ENCODE measurements around the gene MEOX1. TPM values are rescaled to one million over a fixed set of nuclear protein-coding genes. Genes with fewer than 3 reads are reported as not detected.

Gene MEOX1
- total RNA-seq, 1 experiment from 2014 or later: not detected

DNA sequence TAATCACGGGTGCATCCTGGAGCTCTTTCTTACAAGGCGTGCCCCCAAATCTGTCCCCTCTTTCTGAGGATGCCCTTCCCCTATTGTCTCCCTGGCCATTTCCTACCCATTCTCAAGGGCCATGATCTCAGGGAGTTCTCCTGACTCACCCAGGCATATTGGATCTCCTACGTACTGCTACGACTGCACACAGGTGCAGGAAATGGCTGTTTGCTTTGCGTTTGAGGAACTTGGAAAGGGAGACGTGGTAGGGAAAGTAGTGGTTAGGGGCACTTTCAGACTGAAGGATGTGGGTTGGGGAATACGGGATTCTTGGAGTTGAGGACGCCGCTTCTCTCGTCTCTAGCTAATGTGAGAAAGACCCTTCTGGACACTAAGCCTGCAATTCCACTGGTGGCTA lies 18.7 kb upstream of the MEOX1 start:
- TF ChIP-seq SP1 (CRISPR knock-in tag; conservative IDR thresholded peaks at IDR 0.05): no peak
- TF ChIP-seq, protein P1, sequence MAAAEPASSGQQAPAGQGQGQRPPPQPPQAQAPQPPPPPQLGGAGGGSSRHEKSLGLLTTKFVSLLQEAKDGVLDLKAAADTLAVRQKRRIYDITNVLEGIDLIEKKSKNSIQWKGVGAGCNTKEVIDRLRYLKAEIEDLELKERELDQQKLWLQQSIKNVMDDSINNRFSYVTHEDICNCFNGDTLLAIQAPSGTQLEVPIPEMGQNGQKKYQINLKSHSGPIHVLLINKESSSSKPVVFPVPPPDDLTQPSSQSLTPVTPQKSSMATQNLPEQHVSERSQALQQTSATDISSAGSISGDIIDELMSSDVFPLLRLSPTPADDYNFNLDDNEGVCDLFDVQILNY (CRISPR knock-in tag; IDR thresholded peaks at IDR 0.05): no peak
- no peak for TF ChIP-seq ZNF263 (CRISPR knock-in tag; IDR thresholded peaks at IDR 0.05; ENCODE audit: low read depth)
- TF ChIP-seq, protein P2, sequence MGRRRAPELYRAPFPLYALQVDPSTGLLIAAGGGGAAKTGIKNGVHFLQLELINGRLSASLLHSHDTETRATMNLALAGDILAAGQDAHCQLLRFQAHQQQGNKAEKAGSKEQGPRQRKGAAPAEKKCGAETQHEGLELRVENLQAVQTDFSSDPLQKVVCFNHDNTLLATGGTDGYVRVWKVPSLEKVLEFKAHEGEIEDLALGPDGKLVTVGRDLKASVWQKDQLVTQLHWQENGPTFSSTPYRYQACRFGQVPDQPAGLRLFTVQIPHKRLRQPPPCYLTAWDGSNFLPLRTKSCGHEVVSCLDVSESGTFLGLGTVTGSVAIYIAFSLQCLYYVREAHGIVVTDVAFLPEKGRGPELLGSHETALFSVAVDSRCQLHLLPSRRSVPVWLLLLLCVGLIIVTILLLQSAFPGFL (CRISPR knock-in tag; IDR thresholded peaks at IDR 0.05; ENCODE audit: borderline replicate concordance): no peak
- TF ChIP-seq, protein P3, sequence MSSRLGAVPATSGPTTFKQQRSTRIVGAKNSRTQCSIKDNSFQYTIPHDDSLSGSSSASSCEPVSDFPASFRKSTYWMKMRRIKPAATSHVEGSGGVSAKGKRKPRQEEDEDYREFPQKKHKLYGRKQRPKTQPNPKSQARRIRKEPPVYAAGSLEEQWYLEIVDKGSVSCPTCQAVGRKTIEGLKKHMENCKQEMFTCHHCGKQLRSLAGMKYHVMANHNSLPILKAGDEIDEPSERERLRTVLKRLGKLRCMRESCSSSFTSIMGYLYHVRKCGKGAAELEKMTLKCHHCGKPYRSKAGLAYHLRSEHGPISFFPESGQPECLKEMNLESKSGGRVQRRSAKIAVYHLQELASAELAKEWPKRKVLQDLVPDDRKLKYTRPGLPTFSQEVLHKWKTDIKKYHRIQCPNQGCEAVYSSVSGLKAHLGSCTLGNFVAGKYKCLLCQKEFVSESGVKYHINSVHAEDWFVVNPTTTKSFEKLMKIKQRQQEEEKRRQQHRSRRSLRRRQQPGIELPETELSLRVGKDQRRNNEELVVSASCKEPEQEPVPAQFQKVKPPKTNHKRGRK (CRISPR knock-in tag; IDR thresholded peaks at IDR 0.05; ENCODE audit: borderline replicate concordance): no peak
- no peak for TF ChIP-seq FOXK1 (CRISPR knock-in tag; IDR thresholded peaks at IDR 0.05)
- no peak for TF ChIP-seq ZNF232 (CRISPR knock-in tag; IDR thresholded peaks at IDR 0.05)
- DNase-seq (ENCODE audit: low spot score) (no peak), ATAC-seq (no peak)
- H3K27ac Mint-ChIP-seq: no peak overlapping the region
- H3K27me3 Mint-ChIP-seq (ENCODE audit: low read depth): no peaks in the 10 kb centered on the region
- H3K36me3 Mint-ChIP-seq: no peaks in the 10 kb centered on the region
- H3K4me3 Mint-ChIP-seq: no peak overlapping the region
- POLR2A ChIA-PET: no interaction called here
- CTCF ChIA-PET: interaction anchor here (0.6 to 1.7 kb wide), 5 partner anchors 13 to 167 kb away, joined by 3 to 13 read pairs (median 5); no protein-coding TSS in a partner anchor
- H3K9me3 Mint-ChIP-seq: no peaks in the 10 kb centered on the region
- H3K4me1 Mint-ChIP-seq: peaks cover 45% of the 10 kb centered on the region

DNA sequence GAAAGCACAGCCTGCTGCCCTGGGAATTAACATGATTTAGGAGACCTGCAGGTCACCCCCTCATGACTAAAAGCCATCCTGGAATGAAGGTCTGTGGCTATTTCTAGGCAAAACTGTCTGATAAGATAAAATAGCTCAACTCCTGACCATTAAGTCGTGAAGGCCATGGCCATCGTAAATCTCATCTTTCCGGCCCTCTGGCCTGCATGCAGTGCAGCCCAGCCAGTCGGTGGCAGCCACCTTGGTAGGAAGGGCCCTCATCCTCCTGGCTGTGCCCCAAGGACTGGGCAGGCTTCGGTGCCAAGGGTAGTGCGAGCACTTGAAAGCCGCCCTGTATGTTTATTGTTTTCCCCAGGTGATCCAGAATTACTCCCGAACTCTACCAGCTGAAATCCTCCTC lies 18.2 kb upstream of the MEOX1 start:
- DNase-seq (ENCODE audit: low spot score): no peak
- Mint-ChIP-seq H3K36me3 (no peaks in the 10 kb centered on the region), H3K4me3 (no peak overlapping the region), H3K9me3 (no peaks in the 10 kb centered on the region), H3K27me3 (ENCODE audit: low read depth) (no peaks in the 10 kb centered on the region), H3K27ac (no peak overlapping the region), H3K4me1 (peaks cover 50% of the 10 kb centered on the region)
- ChIA-PET CTCF (interaction anchor here (0.6 to 1.7 kb wide), 6 partner anchors 14 to 196 kb away, joined by 3 to 13 read pairs (median 4); partner anchors contain the start of gene DHX8), POLR2A (interaction anchor here (0.6 kb wide), 2 partner anchors 31 to 81 kb away, joined by 3 read pairs; no protein-coding TSS in a partner anchor)
- no peak for ATAC-seq
- TF ChIP-seq TP53 (CRISPR knock-in tag; IDR thresholded peaks at IDR 0.05): no peak
- TF ChIP-seq ZNF263 (CRISPR knock-in tag; IDR thresholded peaks at IDR 0.05; ENCODE audit: low read depth): no peak
- TF ChIP-seq MYBL2 (CRISPR knock-in tag; IDR thresholded peaks at IDR 0.05): no peak
- TF ChIP-seq, protein P4, sequence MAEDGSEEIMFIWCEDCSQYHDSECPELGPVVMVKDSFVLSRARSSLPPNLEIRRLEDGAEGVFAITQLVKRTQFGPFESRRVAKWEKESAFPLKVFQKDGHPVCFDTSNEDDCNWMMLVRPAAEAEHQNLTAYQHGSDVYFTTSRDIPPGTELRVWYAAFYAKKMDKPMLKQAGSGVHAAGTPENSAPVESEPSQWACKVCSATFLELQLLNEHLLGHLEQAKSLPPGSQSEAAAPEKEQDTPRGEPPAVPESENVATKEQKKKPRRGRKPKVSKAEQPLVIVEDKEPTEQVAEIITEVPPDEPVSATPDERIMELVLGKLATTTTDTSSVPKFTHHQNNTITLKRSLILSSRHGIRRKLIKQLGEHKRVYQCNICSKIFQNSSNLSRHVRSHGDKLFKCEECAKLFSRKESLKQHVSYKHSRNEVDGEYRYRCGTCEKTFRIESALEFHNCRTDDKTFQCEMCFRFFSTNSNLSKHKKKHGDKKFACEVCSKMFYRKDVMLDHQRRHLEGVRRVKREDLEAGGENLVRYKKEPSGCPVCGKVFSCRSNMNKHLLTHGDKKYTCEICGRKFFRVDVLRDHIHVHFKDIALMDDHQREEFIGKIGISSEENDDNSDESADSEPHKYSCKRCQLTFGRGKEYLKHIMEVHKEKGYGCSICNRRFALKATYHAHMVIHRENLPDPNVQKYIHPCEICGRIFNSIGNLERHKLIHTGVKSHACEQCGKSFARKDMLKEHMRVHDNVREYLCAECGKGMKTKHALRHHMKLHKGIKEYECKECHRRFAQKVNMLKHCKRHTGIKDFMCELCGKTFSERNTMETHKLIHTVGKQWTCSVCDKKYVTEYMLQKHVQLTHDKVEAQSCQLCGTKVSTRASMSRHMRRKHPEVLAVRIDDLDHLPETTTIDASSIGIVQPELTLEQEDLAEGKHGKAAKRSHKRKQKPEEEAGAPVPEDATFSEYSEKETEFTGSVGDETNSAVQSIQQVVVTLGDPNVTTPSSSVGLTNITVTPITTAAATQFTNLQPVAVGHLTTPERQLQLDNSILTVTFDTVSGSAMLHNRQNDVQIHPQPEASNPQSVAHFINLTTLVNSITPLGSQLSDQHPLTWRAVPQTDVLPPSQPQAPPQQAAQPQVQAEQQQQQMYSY (CRISPR knock-in tag; IDR thresholded peaks at IDR 0.05): no peak
- no peak for TF ChIP-seq JUN (CRISPR knock-in tag; IDR thresholded peaks at IDR 0.05)
- no peak for TF ChIP-seq IRF2 (CRISPR knock-in tag; IDR thresholded peaks at IDR 0.05; ENCODE audit: borderline replicate concordance, low read depth)
- TF ChIP-seq, protein P5, sequence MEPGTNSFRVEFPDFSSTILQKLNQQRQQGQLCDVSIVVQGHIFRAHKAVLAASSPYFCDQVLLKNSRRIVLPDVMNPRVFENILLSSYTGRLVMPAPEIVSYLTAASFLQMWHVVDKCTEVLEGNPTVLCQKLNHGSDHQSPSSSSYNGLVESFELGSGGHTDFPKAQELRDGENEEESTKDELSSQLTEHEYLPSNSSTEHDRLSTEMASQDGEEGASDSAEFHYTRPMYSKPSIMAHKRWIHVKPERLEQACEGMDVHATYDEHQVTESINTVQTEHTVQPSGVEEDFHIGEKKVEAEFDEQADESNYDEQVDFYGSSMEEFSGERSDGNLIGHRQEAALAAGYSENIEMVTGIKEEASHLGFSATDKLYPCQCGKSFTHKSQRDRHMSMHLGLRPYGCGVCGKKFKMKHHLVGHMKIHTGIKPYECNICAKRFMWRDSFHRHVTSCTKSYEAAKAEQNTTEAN (CRISPR knock-in tag; IDR thresholded peaks at IDR 0.05): no peak
- TF ChIP-seq, protein P6, sequence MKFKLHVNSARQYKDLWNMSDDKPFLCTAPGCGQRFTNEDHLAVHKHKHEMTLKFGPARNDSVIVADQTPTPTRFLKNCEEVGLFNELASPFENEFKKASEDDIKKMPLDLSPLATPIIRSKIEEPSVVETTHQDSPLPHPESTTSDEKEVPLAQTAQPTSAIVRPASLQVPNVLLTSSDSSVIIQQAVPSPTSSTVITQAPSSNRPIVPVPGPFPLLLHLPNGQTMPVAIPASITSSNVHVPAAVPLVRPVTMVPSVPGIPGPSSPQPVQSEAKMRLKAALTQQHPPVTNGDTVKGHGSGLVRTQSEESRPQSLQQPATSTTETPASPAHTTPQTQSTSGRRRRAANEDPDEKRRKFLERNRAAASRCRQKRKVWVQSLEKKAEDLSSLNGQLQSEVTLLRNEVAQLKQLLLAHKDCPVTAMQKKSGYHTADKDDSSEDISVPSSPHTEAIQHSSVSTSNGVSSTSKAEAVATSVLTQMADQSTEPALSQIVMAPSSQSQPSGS (CRISPR knock-in tag; IDR thresholded peaks at IDR 0.05; ENCODE audit: borderline replicate concordance, low read depth): no peak
